ENCODE data around the gene CDH5. TPM values are rescaled to one million over a fixed set of nuclear protein-coding genes. Genes with fewer than 3 reads are reported as not detected.

Gene CDH5
- total and polyA plus RNA-seq, 2 donors (not counting 3 experiments of a cell fraction or from before 2014, with no cell fraction given), result 765 to 815 TPM

DNA sequence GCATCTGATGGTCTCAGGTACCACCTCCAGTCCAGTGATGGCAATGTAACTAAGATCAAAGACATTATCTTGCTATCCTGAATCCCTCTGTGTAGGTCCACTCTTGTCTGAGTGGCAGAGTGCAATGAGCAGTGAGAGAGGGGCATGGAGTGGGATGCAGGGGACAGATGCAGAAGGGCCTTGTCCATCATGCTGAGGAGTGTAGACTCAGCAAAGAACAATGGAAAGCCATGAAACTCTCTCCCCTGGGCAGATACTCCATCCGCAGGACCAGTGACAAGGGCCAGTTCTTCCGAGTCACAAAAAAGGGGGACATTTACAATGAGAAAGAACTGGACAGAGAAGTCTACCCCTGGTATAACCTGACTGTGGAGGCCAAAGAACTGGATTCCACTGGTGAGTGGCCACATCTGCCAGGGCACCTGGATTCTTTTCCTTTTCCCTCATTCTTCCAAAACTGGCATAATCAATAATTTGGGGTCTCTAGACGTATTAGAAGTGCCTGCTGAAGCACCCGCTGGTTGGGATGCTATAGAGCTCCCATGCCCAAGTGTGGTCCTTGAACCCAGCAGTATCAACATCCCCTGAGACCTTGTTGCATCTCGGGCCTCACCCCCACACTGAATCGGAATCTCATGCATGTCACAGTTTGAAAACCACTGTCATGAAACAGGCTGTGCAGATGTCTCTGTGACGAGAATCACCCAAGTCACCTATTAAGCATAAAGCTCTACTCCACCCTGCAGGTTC lies 29.5 kb downstream of the CDH5 start:
- intact Hi-C loops (cut with micrococcal nuclease) (no loop called here), dilution Hi-C loops (cut with MboI; ENCODE audit: extremely low pct_ligation_motif_present, low sequenced_read_pairs) (no loop called here)
- no peak for TF ChIP-seq MYC (IDR thresholded peaks at IDR 0.05; ENCODE audit: low read depth, low read length)
- no peak for TF ChIP-seq GATA2 (IDR thresholded peaks at IDR 0.05; ENCODE audit: insufficient read depth, insufficient read length, low read depth, low read length)
- no peak for TF ChIP-seq POLR2AphosphoS5 (IDR thresholded peaks at IDR 0.05; ENCODE audit: insufficient read depth, low read depth, low read length)
- TF ChIP-seq, protein P1, sequence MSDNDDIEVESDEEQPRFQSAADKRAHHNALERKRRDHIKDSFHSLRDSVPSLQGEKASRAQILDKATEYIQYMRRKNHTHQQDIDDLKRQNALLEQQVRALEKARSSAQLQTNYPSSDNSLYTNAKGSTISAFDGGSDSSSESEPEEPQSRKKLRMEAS (IDR thresholded peaks at IDR 0.05; ENCODE audit: insufficient read depth, insufficient read length), result no peak
- no peaks in the 10 kb centered on the region for H3K27me3 ChIP-seq (ENCODE audit: control insufficient read depth in 2 of 2, insufficient read depth in 2 of 2, low read length in 2 of 2)
- H3K9me1 ChIP-seq (replicated peaks; ENCODE audit: control insufficient read depth, extremely low read depth, insufficient read depth, low read length), result no peaks in the 10 kb centered on the region
- peaks cover 54 to 69% of the 10 kb centered on the region in 2 experiments for H3K36me3 ChIP-seq (ENCODE audit: control insufficient read depth in 2 of 2, extremely low read depth in 1 of 2, insufficient read depth in 2 of 2, low read length in 2 of 2)
- no TSS peak for BruUV-seq (replicated peaks)
- no peak overlapping the region for H3K27ac ChIP-seq (ENCODE audit: insufficient read depth, low read depth, low read length)
- FAIRE-seq, result no peak
- DNase-seq (ENCODE audit: low read depth, low spot score), result no peak
- no peaks in the 10 kb centered on the region for H3K9me3 ChIP-seq (replicated peaks; ENCODE audit: control insufficient read depth, insufficient read depth, low read length)
- H3K9ac ChIP-seq (replicated peaks; ENCODE audit: extremely low read depth, insufficient read depth, low read length), result no peak overlapping the region
- H3K4me1 ChIP-seq (ENCODE audit: control insufficient read depth, extremely low read depth, insufficient read depth, low read length), result no peaks in the 10 kb centered on the region
- no peak overlapping the region for H3K4me3 ChIP-seq (replicated peaks in 1 of 3; ENCODE audit: insufficient read depth in 1 of 3, low read depth in 1 of 3, low read length in 3 of 3)
- no peak overlapping the region for H3K4me2 ChIP-seq (ENCODE audit: insufficient read depth, low read length)
- H2AFZ ChIP-seq (ENCODE audit: low read depth, low read length), result no peak overlapping the region
- no peaks in the 10 kb centered on the region for H4K20me1 ChIP-seq (replicated peaks; ENCODE audit: control insufficient read depth, extremely low read depth, insufficient read depth, low read length)
- ChIA-PET POLR2A (no interaction called here), CTCF (no interaction called here)
- H3K79me2 ChIP-seq (ENCODE audit: control insufficient read depth, insufficient read depth, low read length), result peaks cover 43% of the 10 kb centered on the region

DNA sequence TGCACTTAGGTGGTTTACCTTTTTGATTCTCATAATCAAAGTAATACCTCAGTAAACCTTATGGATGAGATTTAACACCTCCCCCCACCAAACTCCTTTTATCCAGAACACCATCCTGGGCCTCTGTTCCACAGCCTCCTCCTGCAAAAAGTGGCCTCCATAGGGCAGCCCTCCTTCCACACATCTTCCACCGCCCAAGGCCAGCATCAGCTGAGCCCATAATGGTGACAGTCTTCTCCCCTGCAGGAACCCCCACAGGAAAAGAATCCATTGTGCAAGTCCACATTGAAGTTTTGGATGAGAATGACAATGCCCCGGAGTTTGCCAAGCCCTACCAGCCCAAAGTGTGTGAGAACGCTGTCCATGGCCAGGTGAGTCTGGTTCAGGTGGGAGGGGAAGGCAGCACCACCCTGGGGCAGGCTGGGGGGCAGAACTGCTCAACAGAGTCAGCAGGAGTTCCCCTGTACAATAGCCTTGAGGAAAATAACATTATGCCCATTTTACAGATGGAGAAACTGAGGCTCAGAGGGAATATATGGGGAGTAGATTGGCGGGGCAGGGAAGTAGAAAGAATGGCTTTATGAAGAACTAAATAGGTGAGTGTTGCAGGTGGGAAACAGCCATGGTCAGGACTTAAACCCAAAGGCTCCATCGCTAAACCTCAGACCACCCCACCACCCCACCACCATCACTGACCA lies 31.4 kb downstream of the CDH5 start:
- no peak overlapping the region for H3K27ac ChIP-seq (ENCODE audit: insufficient read depth, low read depth, low read length)
- H3K79me2 ChIP-seq (ENCODE audit: control insufficient read depth, insufficient read depth, low read length), result peaks cover 26% of the 10 kb centered on the region
- no peak for TF ChIP-seq POLR2AphosphoS5 (IDR thresholded peaks at IDR 0.05; ENCODE audit: insufficient read depth, low read depth, low read length)
- TF ChIP-seq FOS (IDR thresholded peaks at IDR 0.05; ENCODE audit: borderline replicate concordance, insufficient read depth, low read length), result no peak
- TF ChIP-seq, protein P2, sequence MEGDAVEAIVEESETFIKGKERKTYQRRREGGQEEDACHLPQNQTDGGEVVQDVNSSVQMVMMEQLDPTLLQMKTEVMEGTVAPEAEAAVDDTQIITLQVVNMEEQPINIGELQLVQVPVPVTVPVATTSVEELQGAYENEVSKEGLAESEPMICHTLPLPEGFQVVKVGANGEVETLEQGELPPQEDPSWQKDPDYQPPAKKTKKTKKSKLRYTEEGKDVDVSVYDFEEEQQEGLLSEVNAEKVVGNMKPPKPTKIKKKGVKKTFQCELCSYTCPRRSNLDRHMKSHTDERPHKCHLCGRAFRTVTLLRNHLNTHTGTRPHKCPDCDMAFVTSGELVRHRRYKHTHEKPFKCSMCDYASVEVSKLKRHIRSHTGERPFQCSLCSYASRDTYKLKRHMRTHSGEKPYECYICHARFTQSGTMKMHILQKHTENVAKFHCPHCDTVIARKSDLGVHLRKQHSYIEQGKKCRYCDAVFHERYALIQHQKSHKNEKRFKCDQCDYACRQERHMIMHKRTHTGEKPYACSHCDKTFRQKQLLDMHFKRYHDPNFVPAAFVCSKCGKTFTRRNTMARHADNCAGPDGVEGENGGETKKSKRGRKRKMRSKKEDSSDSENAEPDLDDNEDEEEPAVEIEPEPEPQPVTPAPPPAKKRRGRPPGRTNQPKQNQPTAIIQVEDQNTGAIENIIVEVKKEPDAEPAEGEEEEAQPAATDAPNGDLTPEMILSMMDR (IDR thresholded peaks at IDR 0.05; ENCODE audit: extremely low read depth in 1 of 2, insufficient read depth in 1 of 2, low read depth in 1 of 2, low read length in 2 of 2), result no peak
- TF ChIP-seq, protein P1 (IDR thresholded peaks at IDR 0.05; ENCODE audit: insufficient read depth, insufficient read length), result no peak
- no peak for TF ChIP-seq JUN (IDR thresholded peaks at IDR 0.05; ENCODE audit: borderline replicate concordance, insufficient read depth, insufficient read length, low read depth)
- TF ChIP-seq GATA2 (IDR thresholded peaks at IDR 0.05; ENCODE audit: insufficient read depth, insufficient read length, low read depth, low read length), result no peak
- TF ChIP-seq POLR2A (IDR thresholded peaks at IDR 0.05; ENCODE audit: low read depth, low read length), result no peak
- TF ChIP-seq EZH2 (IDR thresholded peaks at IDR 0.05; ENCODE audit: borderline replicate concordance, low read depth, low read length, severe bottlenecking), result no peak
- peaks cover 50 to 56% of the 10 kb centered on the region in 2 experiments for H3K36me3 ChIP-seq (ENCODE audit: control insufficient read depth in 2 of 2, extremely low read depth in 1 of 2, insufficient read depth in 2 of 2, low read length in 2 of 2)
- no peaks in the 10 kb centered on the region for H3K9me1 ChIP-seq (replicated peaks; ENCODE audit: control insufficient read depth, extremely low read depth, insufficient read depth, low read length)
- no peak overlapping the region for H3K4me2 ChIP-seq (ENCODE audit: insufficient read depth, low read length)
- intact Hi-C loops (cut with micrococcal nuclease), result no loop called here
- H3K27me3 ChIP-seq (ENCODE audit: control insufficient read depth in 2 of 2, insufficient read depth in 2 of 2, low read length in 2 of 2), result no peaks in the 10 kb centered on the region
- CTCF ChIA-PET, result no interaction called here
- FAIRE-seq (no peak), DNase-seq (ENCODE audit: low read depth, low spot score) (no peak)
- no peaks in the 10 kb centered on the region for H3K4me1 ChIP-seq (ENCODE audit: control insufficient read depth, extremely low read depth, insufficient read depth, low read length)
- H3K4me3 ChIP-seq (replicated peaks in 1 of 3; ENCODE audit: insufficient read depth in 1 of 3, low read depth in 1 of 3, low read length in 3 of 3), result no peak overlapping the region
- dilution Hi-C loops (cut with MboI; ENCODE audit: extremely low pct_ligation_motif_present, low sequenced_read_pairs), result no loop called here
- BruUV-seq (replicated peaks), result no TSS peak
- H2AFZ ChIP-seq (ENCODE audit: low read depth, low read length), result no peak overlapping the region
- no peak overlapping the region for H3K9ac ChIP-seq (replicated peaks; ENCODE audit: extremely low read depth, insufficient read depth, low read length)
- no peaks in the 10 kb centered on the region for H4K20me1 ChIP-seq (replicated peaks; ENCODE audit: control insufficient read depth, extremely low read depth, insufficient read depth, low read length)
- POLR2A ChIA-PET, result no interaction called here
- H3K9me3 ChIP-seq (replicated peaks; ENCODE audit: control insufficient read depth, insufficient read depth, low read length), result no peaks in the 10 kb centered on the region

All from endothelial cell of umbilical vein (primary cell).